OCI-LY7 (cell line): Measurements from ENCODE around the gene ANKFN1. TPM values are rescaled to one million over a fixed set of nuclear protein-coding genes. Genes with fewer than 3 reads are reported as not detected.

Experiments used
- BruUV-seq: library from RNA; stranded (reverse); fragments of 400-500 nt; replicated peaks from 2 replicates; lab custom pipeline; 2021; lab: Mats Ljungman, UMichigan
- CTCF ChIA-PET: fragments of 300-600 bp; sonication (Branson Sonifier 250); formaldehyde crosslinking; loops from one replicate; lab custom pipeline; 2022; ENCODE audit warnings: antibody characterized with exemption; ENCODE audit not compliant: unreplicated experiment; lab: Charles Lee
- POLR2A ChIA-PET: fragments of 300-600 bp; sonication (Branson Sonifier 250); formaldehyde crosslinking; loops from one replicate; lab custom pipeline; 2022; ENCODE audit warnings: antibody characterized with exemption; lab: Charles Lee
- DNase-seq: peaks from one replicate; pipeline ENCODE4 v3.0.0-alpha.2; 2015; ENCODE audit warnings: low spot score
- H2AFZ ChIP-seq: fragments of 200-600 bp; sonication (generic), shearing (Covaris generic); 2 replicates; pipeline ENCODE4 v1.6.1; 2014; ENCODE audit warnings: mild to moderate bottlenecking, antibody characterized with exemption, low read length, moderate library complexity
- H3K27ac ChIP-seq: fragments of 200-600 bp; sonication (generic); 2 replicates; pipeline ENCODE4 v1.5.1; 2014; ENCODE audit warnings: mixed run types, low read depth, mild to moderate bottlenecking, moderate library complexity, low read length, inconsistent platforms; ENCODE audit not compliant: poor library complexity, severe bottlenecking
- H3K36me3 ChIP-seq: fragments of 200-600 bp; sonication (generic); 2 replicates; pipeline ENCODE4 v1.6.1; 2014; ENCODE audit warnings: mild to moderate bottlenecking, antibody characterized with exemption, low read length, moderate library complexity, mixed read lengths; ENCODE audit not compliant: insufficient read depth
- H3K4me1 ChIP-seq: fragments of 200-600 bp; sonication (generic); 2 replicates; pipeline ENCODE4 v1.5.1; 2014; ENCODE audit warnings: mild to moderate bottlenecking, low read length; ENCODE audit not compliant: insufficient read depth, poor library complexity, severe bottlenecking
- H3K4me2 ChIP-seq: fragments of 200-600 bp; sonication (generic); 2 replicates; pipeline ENCODE4 v1.6.1; 2014; ENCODE audit warnings: mild to moderate bottlenecking, low read length
- H3K4me3 ChIP-seq: fragments of 200-600 bp; sonication (generic); 2 replicates; pipeline ENCODE4 v1.5.1; 2014; ENCODE audit warnings: mild to moderate bottlenecking, low read depth, low read length; ENCODE audit not compliant: poor library complexity, severe bottlenecking
- H3K79me2 ChIP-seq: fragments of 200-600 bp; sonication (generic); 2 replicates; pipeline ENCODE4 v1.6.1; 2016; ENCODE audit warnings: low read depth, mild to moderate bottlenecking, low read length, moderate library complexity, mixed read lengths; ENCODE audit not compliant: insufficient read depth
- H3K9me2 ChIP-seq: fragments of 200-600 bp; sonication (generic); 2 replicates; pipeline ENCODE4 v1.6.1; 2016; ENCODE audit warnings: mild to moderate bottlenecking, low read length, mixed read lengths; ENCODE audit not compliant: insufficient read depth
- H3K9me3 ChIP-seq: fragments of 200-600 bp; sonication (generic); 2 replicates; pipeline ENCODE4 v1.6.1; 2014; ENCODE audit warnings: mild to moderate bottlenecking, mixed run types, low read length, mixed read lengths
- H4K20me1 ChIP-seq: fragments of 200-600 bp; sonication (generic); 2 replicates; pipeline ENCODE4 v1.6.1; 2014; ENCODE audit warnings: mild to moderate bottlenecking, antibody characterized with exemption, low read length, moderate library complexity, mixed read lengths; ENCODE audit not compliant: insufficient read depth
- EZH2phosphoT487 ChIP-seq: fragments of 200-600 bp; sonication (generic); IDR thresholded peaks from 2 replicates; pipeline ENCODE4 v1.6.1; 2018; ENCODE audit warnings: low read depth, borderline replicate concordance, mild to moderate bottlenecking, mixed run types, antibody characterized with exemption, low read length, moderate library complexity, mixed read lengths
- intact Hi-C: fragments of 100-400 bp; cut with micrococcal nuclease; formaldehyde crosslinking; loops from one replicate; pipeline ENCODE4 v1.10.0; 2022; ENCODE audit not compliant: unreplicated experiment
- total RNA-seq, 2 experiments: library from RNA; depleted of rRNA in 1 of 2; stranded (reverse); fragments of >200 nt in 1 of 2; shearing (Covaris generic) in 1 of 2; gene quantifications; 2 replicates each; pipeline ENCODE4 v1.2.3, GENCODE V29; 2014 to 2022
- TF ChIP-seq, protein P1 (sequence below): fragments of 200-600 bp; sonication (generic); conservative IDR thresholded peaks from 2 replicates; pipeline ENCODE4 v1.5.1; 2014; ENCODE audit warnings: mild to moderate bottlenecking, antibody characterized with exemption, low read length, moderate library complexity, mixed read lengths

ANKFN1 gene
- total RNA-seq, 2 experiments from 2014 or later, result 0.67 TPM; not detected in 1

GRCh38 chr17:56314026-56314425 is 160.8 kb downstream of the ANKFN1 start:
- Histone ChIP-seq H3K4me1 (no peaks in the 10 kb centered on the region), H3K4me2 (no peak overlapping the region), H3K4me3 (no peak overlapping the region), H4K20me1 (no peaks in the 10 kb centered on the region), H2AFZ (no peak overlapping the region), H3K9me2 (no peaks in the 10 kb centered on the region), H3K9me3 (no peaks in the 10 kb centered on the region), H3K79me2 (no peaks in the 10 kb centered on the region), H3K27ac (no peak overlapping the region), H3K36me3 (no peaks in the 10 kb centered on the region)
- CTCF ChIA-PET, result no interaction called here
- DNase-seq, result no peak
- intact Hi-C loops, result no loop called here
- BruUV-seq, result no TSS peak
- POLR2A ChIA-PET, result no interaction called here
- TF ChIP-seq, protein P1, sequence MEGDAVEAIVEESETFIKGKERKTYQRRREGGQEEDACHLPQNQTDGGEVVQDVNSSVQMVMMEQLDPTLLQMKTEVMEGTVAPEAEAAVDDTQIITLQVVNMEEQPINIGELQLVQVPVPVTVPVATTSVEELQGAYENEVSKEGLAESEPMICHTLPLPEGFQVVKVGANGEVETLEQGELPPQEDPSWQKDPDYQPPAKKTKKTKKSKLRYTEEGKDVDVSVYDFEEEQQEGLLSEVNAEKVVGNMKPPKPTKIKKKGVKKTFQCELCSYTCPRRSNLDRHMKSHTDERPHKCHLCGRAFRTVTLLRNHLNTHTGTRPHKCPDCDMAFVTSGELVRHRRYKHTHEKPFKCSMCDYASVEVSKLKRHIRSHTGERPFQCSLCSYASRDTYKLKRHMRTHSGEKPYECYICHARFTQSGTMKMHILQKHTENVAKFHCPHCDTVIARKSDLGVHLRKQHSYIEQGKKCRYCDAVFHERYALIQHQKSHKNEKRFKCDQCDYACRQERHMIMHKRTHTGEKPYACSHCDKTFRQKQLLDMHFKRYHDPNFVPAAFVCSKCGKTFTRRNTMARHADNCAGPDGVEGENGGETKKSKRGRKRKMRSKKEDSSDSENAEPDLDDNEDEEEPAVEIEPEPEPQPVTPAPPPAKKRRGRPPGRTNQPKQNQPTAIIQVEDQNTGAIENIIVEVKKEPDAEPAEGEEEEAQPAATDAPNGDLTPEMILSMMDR, result no peak
- no peak for TF ChIP-seq EZH2phosphoT487

DNA sequence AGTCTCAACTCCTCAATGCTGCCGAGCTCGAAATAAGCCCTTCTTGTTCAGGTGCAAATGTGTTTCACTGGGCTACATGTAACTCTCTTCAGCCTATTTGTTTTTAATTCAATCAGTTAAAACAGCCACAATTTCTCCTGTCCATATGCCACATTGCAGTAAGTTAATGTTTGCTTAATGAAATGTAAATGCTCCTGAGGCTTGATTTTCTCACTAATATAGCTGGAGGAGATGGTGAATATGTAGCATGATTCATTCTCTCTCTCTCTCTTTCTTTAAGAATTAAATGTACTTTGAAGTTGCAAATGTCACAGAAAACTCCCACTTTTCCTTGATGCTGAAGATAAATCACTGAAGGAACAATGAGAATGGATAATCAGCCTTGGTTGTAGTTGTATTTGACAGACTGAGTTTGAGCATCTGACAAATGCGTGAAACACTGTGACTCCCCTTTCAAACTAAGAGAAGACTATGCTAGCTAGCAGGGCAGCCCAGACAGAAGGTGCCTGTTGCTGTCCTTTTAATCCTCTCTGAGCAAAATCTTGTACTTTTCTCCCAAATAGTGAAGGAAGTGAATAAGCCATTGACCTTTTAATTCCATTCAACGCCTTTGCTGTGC is 161.8 kb downstream of the ANKFN1 start:
- DNase-seq, result no peak
- no peaks in the 10 kb centered on the region for H3K4me1 ChIP-seq
- TF ChIP-seq, protein P1, result no peak
- TF ChIP-seq EZH2phosphoT487, result no peak
- H2AFZ ChIP-seq, result no peak overlapping the region
- H3K27ac ChIP-seq, result no peak overlapping the region
- no peaks in the 10 kb centered on the region for H3K36me3 ChIP-seq
- no peaks in the 10 kb centered on the region for H3K9me2 ChIP-seq
- POLR2A ChIA-PET, result no interaction called here
- H3K79me2 ChIP-seq, result no peaks in the 10 kb centered on the region
- H4K20me1 ChIP-seq, result no peaks in the 10 kb centered on the region
- H3K4me3 ChIP-seq, result no peak overlapping the region
- H3K9me3 ChIP-seq, result no peaks in the 10 kb centered on the region
- BruUV-seq, result no TSS peak
- H3K4me2 ChIP-seq, result no peak overlapping the region
- CTCF ChIA-PET, result no interaction called here
- intact Hi-C loops, result no loop called here

DNA sequence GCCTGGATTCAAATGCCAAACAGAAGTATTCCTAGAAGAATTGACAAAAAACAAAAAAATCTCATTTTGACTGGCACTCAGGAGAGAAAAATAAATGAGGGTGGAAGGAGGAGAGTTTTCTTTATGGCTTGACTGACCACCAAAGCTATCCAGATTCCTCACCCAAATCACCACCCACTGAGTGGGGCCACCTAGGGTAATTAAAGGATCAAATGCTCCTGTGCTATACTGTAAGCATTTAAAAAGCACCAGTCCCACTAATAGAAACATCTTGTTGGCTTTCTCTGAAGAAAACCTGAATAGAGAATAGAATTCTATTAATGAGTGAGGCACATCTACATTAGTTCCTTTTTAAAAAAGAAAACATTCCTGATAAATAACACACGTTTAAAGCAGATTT is 163.3 kb downstream of the ANKFN1 start:
- no TSS peak for BruUV-seq
- no peaks in the 10 kb centered on the region for H4K20me1 ChIP-seq
- H3K4me2 ChIP-seq, result no peak overlapping the region
- CTCF ChIA-PET, result no interaction called here
- no peaks in the 10 kb centered on the region for H3K36me3 ChIP-seq
- H3K79me2 ChIP-seq, result no peaks in the 10 kb centered on the region
- DNase-seq, result no peak
- no peak for TF ChIP-seq EZH2phosphoT487
- TF ChIP-seq, protein P1, result no peak
- H3K4me3 ChIP-seq, result no peak overlapping the region
- no peaks in the 10 kb centered on the region for H3K9me3 ChIP-seq
- no peaks in the 10 kb centered on the region for H3K4me1 ChIP-seq
- H3K9me2 ChIP-seq, result no peaks in the 10 kb centered on the region
- intact Hi-C loops, result no loop called here
- H3K27ac ChIP-seq, result no peak overlapping the region
- H2AFZ ChIP-seq, result no peak overlapping the region
- POLR2A ChIA-PET, result no interaction called here
